Gastroesophageal sphincter (tissue), 4 donors: Measurements from ENCODE around the gene INAFM2. TPM values are rescaled to one million over a fixed set of nuclear protein-coding genes. Genes with fewer than 3 reads are reported as not detected.
A peak's percentile ranks its signal among the peaks of the same experiment; 100 is the strongest.

Experiments
- ATAC-seq: fragments of 150-250 bp; one replicate; pipeline ENCODE4 v1.9.1; 2016; ENCODE audit warnings: mild to moderate bottlenecking, moderate library complexity
- H3K27ac ChIP-seq, 4 donors: fragments of 200-600 bp; sonication (generic) in 3 of 4; 1 replicate in 3 of 4; 2 replicates in 1 of 4; pipeline ENCODE4 v1.5.1; 2016 to 2019
- H3K27me3 ChIP-seq: fragments of 200-600 bp; sonication (generic); one replicate; pipeline ENCODE4 v1.5.1; 2019
- H3K36me3 ChIP-seq, 2 donors: fragments of 200-600 bp; sonication (generic); one replicate each; pipeline ENCODE4 v1.5.1; 2019; ENCODE audit warnings: control low read depth in 1 of 2
- H3K4me1 ChIP-seq, 3 donors: fragments of 200-600 bp; sonication (generic); 1 replicate in 2 of 3; 2 replicates in 1 of 3; pipeline ENCODE4 v1.5.1; 2016 to 2019; ENCODE audit warnings: control low read depth in 2 of 3
- H3K4me3 ChIP-seq, 2 donors: fragments of 200-600 bp; sonication (generic); one replicate each; pipeline ENCODE4 v1.5.1; 2019; ENCODE audit warnings: mild to moderate bottlenecking in 1 of 2, moderate library complexity in 1 of 2
- H3K9me3 ChIP-seq, 3 donors: fragments of 200-600 bp; sonication (generic); one replicate each; pipeline ENCODE4 v1.5.1; 2017 to 2019; ENCODE audit warnings: control low read depth in 2 of 3
- EP300 ChIP-seq: sonication (generic); formaldehyde crosslinking; IDR thresholded peaks from one replicate; pipeline ENCODE4 v1.6.1; 2017; ENCODE audit warnings: antibody characterized with exemption, mild to moderate bottlenecking
- POLR2A ChIP-seq, 2 donors: fragments of 450-650 bp; IDR thresholded peaks; one replicate each; pipeline ENCODE4 v1.6.1; 2017; ENCODE audit warnings: antibody characterized with exemption in 2 of 2, mild to moderate bottlenecking in 2 of 2, moderate library complexity in 1 of 2
- POLR2AphosphoS5 ChIP-seq: sonication (generic); formaldehyde crosslinking; IDR thresholded peaks from one replicate; pipeline ENCODE4 v1.6.1; 2017; ENCODE audit warnings: antibody characterized with exemption
- WGBS, 2 donors: methylation state at CpG; one replicate each; pipeline ENCODE4 v1.1.5; 2018; ENCODE audit warnings: low coverage in 1 of 2; 5-methylcytosine and 5-hydroxymethylcytosine counted together
- total RNA-seq, 4 donors: library from RNA; depleted of rRNA; stranded (reverse); fragments of >200 nt; gene quantifications; one replicate each; pipeline ENCODE4 v1.1.0, GENCODE V29; 2016
- TF ChIP-seq, protein P1 (sequence below), 4 experiments: fragments of 200-600 bp in 2 of 4; fragments of 450-650 bp in 2 of 4; sonication (generic) in 1 of 4; IDR thresholded peaks; one replicate each; pipeline ENCODE4 v1.5.1; 2017 to 2019; ENCODE audit warnings: antibody characterized with exemption in 4 of 4, mild to moderate bottlenecking in 2 of 4, moderate library complexity in 2 of 4

Gene INAFM2
- total RNA-seq, 4 donors from 2014 or later, result 27.3 to 66.6 (median 37.5) TPM

DNA sequence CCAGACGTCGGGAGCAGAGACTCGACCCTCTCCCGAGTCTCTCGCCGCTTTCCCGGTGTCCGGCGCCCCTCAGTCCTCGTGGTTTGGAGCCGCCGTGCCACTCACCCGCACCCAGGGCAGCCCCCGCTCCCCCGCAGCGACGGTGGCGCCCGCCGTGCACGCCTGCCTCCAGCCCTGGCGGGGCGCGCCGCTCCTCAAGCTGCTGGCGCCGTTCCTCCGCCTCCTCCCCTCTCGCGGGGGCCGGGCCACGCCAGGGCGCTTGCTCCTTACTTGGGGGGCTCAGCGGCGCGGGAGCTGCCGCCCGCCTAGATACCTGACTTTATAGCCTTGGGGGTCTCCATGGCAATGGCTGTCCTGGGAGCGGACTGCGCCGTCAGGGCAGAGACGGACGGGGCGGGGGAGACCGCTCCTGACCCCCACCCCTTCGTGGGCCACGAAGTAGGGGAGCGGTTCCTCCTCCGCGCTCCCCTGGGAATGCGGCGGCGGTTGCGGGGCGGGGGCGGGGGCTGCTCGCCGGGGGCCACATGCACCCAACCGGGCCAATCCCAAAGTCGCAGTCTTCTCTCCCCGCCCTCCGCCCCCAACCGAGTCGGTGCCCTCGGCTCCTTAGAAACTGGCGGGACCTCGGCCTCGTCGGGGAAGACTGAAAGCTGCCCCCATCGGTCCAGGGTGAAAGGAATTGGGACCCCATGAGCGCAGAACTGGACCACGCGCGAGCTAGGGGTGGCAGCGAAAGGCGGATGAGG is 40.5 kb upstream of the INAFM2 start, which contains the start of gene ANKRD63:
ANKRD63 (minus strand) TSS at position 196 of the 746 bp plus-strand sequence. CDS start 478 bp downstream, outside the sequence.
- peaks cover 0 to 39% (median 20%) of the 10 kb centered on the region in 3 donors for H3K4me1 ChIP-seq
- H3K4me3 ChIP-seq, result peak within 1 kb of the TSS; percentile 13 to 46
- no peaks in the 10 kb centered on the region for H3K36me3 ChIP-seq
- H3K9me3 ChIP-seq, result no peaks in the 10 kb centered on the region
- TF ChIP-seq POLR2A (IDR thresholded peaks at IDR 0.05), result no peak
- TF ChIP-seq POLR2AphosphoS5, result no peak
- TF ChIP-seq, protein P1, sequence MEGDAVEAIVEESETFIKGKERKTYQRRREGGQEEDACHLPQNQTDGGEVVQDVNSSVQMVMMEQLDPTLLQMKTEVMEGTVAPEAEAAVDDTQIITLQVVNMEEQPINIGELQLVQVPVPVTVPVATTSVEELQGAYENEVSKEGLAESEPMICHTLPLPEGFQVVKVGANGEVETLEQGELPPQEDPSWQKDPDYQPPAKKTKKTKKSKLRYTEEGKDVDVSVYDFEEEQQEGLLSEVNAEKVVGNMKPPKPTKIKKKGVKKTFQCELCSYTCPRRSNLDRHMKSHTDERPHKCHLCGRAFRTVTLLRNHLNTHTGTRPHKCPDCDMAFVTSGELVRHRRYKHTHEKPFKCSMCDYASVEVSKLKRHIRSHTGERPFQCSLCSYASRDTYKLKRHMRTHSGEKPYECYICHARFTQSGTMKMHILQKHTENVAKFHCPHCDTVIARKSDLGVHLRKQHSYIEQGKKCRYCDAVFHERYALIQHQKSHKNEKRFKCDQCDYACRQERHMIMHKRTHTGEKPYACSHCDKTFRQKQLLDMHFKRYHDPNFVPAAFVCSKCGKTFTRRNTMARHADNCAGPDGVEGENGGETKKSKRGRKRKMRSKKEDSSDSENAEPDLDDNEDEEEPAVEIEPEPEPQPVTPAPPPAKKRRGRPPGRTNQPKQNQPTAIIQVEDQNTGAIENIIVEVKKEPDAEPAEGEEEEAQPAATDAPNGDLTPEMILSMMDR (IDR thresholded peaks at IDR 0.05), result no peak
- no peak for TF ChIP-seq EP300
- ATAC-seq, result no peak
- H3K27ac ChIP-seq, result no peak within 1 kb of the TSS
- H3K27me3 ChIP-seq, result peaks cover 71% of the 10 kb centered on the region
- no CpG with 5 or more reads among the region's 76 CpGs for WGBS, 2 donors

DNA sequence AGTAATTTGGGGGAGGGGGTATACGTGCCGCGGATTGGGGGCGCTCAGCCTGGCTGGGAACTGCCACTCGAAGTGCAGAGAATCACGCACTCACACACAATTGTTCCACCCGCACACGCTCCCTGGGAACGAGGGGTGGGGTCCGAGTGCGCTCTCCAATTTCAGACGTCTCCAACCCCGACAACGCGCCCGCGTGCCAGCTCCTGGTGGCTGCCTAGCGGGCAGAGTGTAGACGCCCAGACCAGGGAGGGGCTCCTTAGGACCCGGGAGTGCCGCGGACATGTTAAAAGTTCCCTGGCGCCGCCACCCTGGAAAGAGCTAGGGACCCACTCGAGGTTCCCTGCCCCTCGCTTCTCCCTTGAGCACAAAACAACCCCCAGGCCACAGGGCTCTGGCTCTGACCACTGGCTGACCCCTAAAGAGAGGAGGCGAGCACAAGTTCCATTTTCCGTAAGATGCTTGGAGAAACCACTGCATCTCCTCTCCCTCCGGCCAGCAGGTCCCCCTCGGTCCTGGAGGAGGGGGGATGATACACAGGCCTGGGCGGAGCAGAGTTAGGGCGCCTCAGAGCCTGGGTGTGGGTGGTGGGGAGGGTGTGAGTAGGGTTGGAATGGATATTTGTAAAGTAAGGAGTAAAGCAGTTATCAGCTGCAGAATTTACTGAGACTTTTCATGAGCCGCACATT is 39.7 kb upstream of the INAFM2 start:
- H3K27me3 ChIP-seq, result peaks cover 71% of the 10 kb centered on the region
- 47% methylated on average over 17 of the region's 33 CpGs; no CpG with 5 or more reads in 1 of the 2 donors for WGBS, 2 donors
- TF ChIP-seq EP300 (no peak), POLR2AphosphoS5 (no peak)
- TF ChIP-seq, protein P1 (IDR thresholded peaks at IDR 0.05), result no peak
- no peak overlapping the region for H3K4me3 ChIP-seq
- H3K36me3 ChIP-seq, result no peaks in the 10 kb centered on the region
- no peaks in the 10 kb centered on the region for H3K9me3 ChIP-seq
- H3K27ac ChIP-seq, result no peak overlapping the region
- ATAC-seq, result no peak
- peaks cover 0 to 39% (median 20%) of the 10 kb centered on the region in 3 donors for H3K4me1 ChIP-seq

DNA sequence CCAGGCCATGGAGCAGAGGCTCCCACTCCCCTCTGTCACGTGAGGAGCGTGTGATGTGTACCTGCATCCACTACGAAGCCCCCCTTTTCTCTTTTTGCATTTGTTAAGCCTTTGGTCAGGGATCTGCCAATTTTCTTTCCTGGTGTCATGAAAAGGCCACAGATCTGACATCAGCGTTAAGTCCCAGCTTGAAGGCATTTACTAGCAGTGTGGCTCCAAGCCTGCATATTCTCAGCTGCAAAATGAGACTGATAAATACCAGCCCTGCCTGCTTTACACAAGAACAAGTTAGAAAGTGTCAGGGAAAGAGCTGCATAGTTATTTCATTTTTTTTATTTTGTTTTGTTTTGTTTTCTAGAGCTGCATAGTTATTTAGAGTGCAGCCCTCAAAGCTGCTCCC is 38.3 kb upstream of the INAFM2 start:
- WGBS, 2 donors, result 40 to 100% methylated on average over 2 to 3 of the region's 4 CpGs
- Histone ChIP-seq H3K4me3 (no peak overlapping the region), H3K36me3 (no peaks in the 10 kb centered on the region), H3K4me1 (peaks cover 0 to 27% (median 17%) of the 10 kb centered on the region in 3 donors), H3K27me3 (peaks cover 60% of the 10 kb centered on the region), H3K27ac (no peak overlapping the region), H3K9me3 (no peaks in the 10 kb centered on the region)
- TF ChIP-seq POLR2AphosphoS5 (peak; percentile 17), POLR2A (IDR thresholded peaks at IDR 0.05) (no peak), EP300 (no peak)
- TF ChIP-seq, protein P1 (IDR thresholded peaks at IDR 0.05), result no peak
- no peak for ATAC-seq

DNA sequence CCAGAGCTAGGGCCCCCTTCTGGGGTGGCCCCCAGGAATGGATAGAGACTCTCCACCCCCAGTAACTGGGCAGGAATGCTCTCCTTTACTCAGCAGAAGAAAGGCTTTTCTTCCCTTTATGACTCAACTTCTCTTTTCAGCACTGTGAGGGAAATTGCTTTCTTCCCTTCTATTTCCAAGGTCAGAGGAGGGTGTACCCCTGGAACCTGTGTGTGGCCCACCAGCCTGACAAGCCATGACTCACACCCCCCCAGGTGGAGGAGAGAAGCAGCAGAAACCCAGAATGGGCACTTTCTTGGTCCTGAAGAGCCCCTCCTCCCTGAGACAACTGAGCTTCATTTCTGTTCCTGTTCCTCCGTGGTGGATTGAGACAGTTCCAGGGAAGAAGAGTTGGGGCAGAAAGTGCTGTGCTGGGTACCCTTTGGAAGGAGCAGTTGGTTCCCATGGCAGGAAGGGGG is 37.9 kb upstream of the INAFM2 start:
- no peak for TF ChIP-seq POLR2AphosphoS5
- no peak for TF ChIP-seq EP300
- TF ChIP-seq, protein P1 (IDR thresholded peaks at IDR 0.05), result no peak
- no peak for TF ChIP-seq POLR2A (IDR thresholded peaks at IDR 0.05)
- Histone ChIP-seq H3K27me3 (peaks cover 56% of the 10 kb centered on the region), H3K9me3 (no peaks in the 10 kb centered on the region), H3K36me3 (no peaks in the 10 kb centered on the region), H3K27ac (no peak overlapping the region), H3K4me3 (no peak overlapping the region), H3K4me1 (peaks cover 0 to 28% (median 17%) of the 10 kb centered on the region in 3 donors)
- WGBS, 2 donors, result no CpG with 5 or more reads among the region's 1 CpG
- no peak for ATAC-seq
